ENCODE measurements around the gene SORCS3.

GRCh38 chr10:104642658-104643302 lies 1.7 kb downstream of the SORCS3 start:
- TF ChIP-seq, protein P1, sequence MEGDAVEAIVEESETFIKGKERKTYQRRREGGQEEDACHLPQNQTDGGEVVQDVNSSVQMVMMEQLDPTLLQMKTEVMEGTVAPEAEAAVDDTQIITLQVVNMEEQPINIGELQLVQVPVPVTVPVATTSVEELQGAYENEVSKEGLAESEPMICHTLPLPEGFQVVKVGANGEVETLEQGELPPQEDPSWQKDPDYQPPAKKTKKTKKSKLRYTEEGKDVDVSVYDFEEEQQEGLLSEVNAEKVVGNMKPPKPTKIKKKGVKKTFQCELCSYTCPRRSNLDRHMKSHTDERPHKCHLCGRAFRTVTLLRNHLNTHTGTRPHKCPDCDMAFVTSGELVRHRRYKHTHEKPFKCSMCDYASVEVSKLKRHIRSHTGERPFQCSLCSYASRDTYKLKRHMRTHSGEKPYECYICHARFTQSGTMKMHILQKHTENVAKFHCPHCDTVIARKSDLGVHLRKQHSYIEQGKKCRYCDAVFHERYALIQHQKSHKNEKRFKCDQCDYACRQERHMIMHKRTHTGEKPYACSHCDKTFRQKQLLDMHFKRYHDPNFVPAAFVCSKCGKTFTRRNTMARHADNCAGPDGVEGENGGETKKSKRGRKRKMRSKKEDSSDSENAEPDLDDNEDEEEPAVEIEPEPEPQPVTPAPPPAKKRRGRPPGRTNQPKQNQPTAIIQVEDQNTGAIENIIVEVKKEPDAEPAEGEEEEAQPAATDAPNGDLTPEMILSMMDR (conservative IDR thresholded peaks at IDR 0.05) = no peak
- TF ChIP-seq EZH2 (IDR thresholded peaks at IDR 0.05; ENCODE audit: low read depth) = no peak
